Activated CD8-positive, alpha-beta T cell treated with anti-CD3 and anti-CD28 coated beads, Interleukin-2, amount 10 ng/mL, durations not matched to agents 7 days and 5 days (primary cell): Measurements from ENCODE around the gene BPGM. TPM values are rescaled to one million over a fixed set of nuclear protein-coding genes. Genes with fewer than 3 reads are reported as not detected.
"Not testable (repeated sequence)": the region's sequence is repeated elsewhere in the genome, so short reads cannot be mapped to it uniquely, and the experiment has no call there.

ENCODE experiments used
- ATAC-seq: fragments of 150-1000 bp; cut with Tn5 transposase; one replicate; pipeline ENCODE4 v1.10.0; 2021; ENCODE audit warnings: moderate library complexity
- CTCF ChIA-PET: fragments of 350-600 bp; sonication (Branson Sonifier 250); formaldehyde crosslinking; loops from one replicate; lab custom pipeline; 2021; ENCODE audit warnings: antibody characterized with exemption; lab: Charles Lee
- POLR2A ChIA-PET: fragments of 350-600 bp; sonication (Branson Sonifier 250); formaldehyde crosslinking; loops from one replicate; lab custom pipeline; 2021; ENCODE audit warnings: antibody characterized with exemption; lab: Charles Lee
- DNase-seq: peaks from one replicate; pipeline ENCODE4 v3.0.0-alpha.2; 2020
- H3K27ac Mint-ChIP-seq: one replicate; pipeline ENCODE4 v1.8.0; 2021; ENCODE audit warnings: mild to moderate bottlenecking, mixed read lengths
- H3K27me3 Mint-ChIP-seq: one replicate; pipeline ENCODE4 v1.8.0; 2021; ENCODE audit warnings: low read depth, mixed read lengths
- H3K36me3 Mint-ChIP-seq: one replicate; pipeline ENCODE4 v1.8.0; 2021; ENCODE audit warnings: low read depth, mixed read lengths
- H3K4me1 Mint-ChIP-seq: one replicate; pipeline ENCODE4 v1.8.0; 2021; ENCODE audit warnings: low read depth, mixed read lengths
- H3K4me3 Mint-ChIP-seq: one replicate; pipeline ENCODE4 v1.8.0; 2021; ENCODE audit warnings: mild to moderate bottlenecking, mixed read lengths
- H3K9me3 Mint-ChIP-seq: one replicate; pipeline ENCODE4 v1.8.0; 2022; ENCODE audit warnings: mixed read lengths; ENCODE audit not compliant: insufficient read depth
- total RNA-seq, 2 experiments: library from RNA; stranded (reverse); gene quantifications; one replicate each; pipeline ENCODE4 v1.2.3, GENCODE V29; 2021

BPGM gene
- total RNA-seq, 2 experiments from 2014 or later: 11.9 to 12.2 TPM

DNA sequence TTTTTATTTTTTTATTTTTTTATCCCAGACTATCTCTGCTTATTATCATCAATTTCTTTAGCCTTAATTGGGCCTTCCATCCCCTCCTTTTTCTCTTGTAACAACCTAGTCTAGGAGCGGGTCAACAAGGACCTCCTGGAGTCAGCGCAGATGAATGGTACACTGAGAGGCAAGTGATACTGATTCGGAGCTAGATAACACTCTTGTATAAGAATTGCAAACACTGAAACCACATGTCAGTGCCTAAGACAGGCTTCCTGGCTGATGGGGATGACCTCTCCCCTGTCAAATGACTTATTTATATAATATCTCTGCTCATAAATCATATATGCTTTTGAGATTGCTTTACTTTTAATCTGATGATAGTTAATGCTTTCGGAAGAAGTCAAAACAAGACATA lies 22.7 kb downstream of the BPGM start:
- Mint-ChIP-seq H3K9me3 (no peaks in the 10 kb centered on the region), H3K4me3 (peak overlapping the region; percentile 21), H3K27me3 (no peaks in the 10 kb centered on the region), H3K4me1 (peaks cover 21% of the 10 kb centered on the region), H3K36me3 (peaks cover 25% of the 10 kb centered on the region), H3K27ac (peak overlapping the region; percentile 41)
- CTCF ChIA-PET: interaction anchor here (0.7 to 1.7 kb wide), 6 partner anchors 9 to 36 kb away, joined by 3 to 5 read pairs (median 4); partner anchors contain the start of gene BPGM
- ATAC-seq: peak; percentile 44
- DNase-seq: no peak
- POLR2A ChIA-PET: interaction anchor here (0.9 to 2.4 kb wide), 2 partner anchors 11 to 23 kb away, joined by 3 to 14 read pairs; partner anchors contain the start of gene BPGM

DNA sequence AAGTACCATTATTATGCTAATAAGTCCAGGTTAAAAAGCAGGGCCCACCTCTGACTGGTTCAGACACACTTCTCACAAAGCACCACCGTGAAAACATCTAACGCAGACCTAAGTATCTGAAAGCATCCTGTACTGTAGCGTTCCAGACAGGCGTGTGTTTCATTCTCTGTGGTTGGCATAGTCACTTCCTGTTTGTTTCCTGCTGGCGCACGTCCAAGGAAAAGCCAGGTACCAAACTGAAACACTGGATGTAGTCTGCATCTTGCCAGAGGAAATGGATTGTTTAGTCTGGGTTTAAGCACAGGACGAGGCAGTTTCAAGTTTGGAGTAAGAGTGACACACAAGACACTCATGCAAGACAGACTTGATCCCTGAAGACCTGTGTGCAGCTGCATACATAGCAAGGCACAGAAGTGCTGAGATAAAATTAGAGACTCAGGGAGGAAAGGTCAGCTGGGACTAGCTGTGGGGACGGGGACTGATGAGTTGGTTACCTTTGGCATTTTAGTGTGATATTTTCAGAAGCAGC lies 23.3 kb downstream of the BPGM start:
- DNase-seq (peak; percentile 58), ATAC-seq (peak; percentile 88)
- Mint-ChIP-seq H3K36me3 (peaks cover 20% of the 10 kb centered on the region), H3K4me1 (peaks cover 21% of the 10 kb centered on the region), H3K27me3 (no peaks in the 10 kb centered on the region), H3K9me3 (no peaks in the 10 kb centered on the region), H3K4me3 (peak overlapping the region; percentile 19), H3K27ac (peak overlapping the region; percentile 69)
- ChIA-PET CTCF (interaction anchor here (1.1 to 1.7 kb wide), 4 partner anchors 9 to 37 kb away, joined by 4 to 5 read pairs (median 4); partner anchors contain the start of gene BPGM), POLR2A (interaction anchor here (0.7 kb wide), 1 partner anchor 55 kb away, joined by 3 read pairs; no protein-coding TSS in a partner anchor)

DNA sequence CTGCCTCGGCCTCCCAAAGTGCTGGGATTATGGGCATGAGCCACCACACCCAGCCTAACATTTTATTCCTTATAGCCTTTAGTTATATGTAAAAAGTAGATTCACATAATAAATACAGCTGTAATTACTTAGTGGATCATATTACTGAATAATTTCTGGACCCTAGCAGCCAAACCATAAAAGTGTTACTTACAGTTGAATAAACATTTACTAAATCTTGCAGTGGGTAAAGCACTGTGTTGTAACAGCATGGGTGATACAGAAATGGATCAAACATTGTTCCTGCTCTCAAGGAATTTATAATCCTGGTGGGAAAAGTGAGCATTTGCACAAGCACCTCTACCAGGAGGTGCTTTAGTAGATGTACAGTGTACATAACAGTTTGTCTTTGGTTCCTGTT lies 25.0 kb downstream of the BPGM start:
- ATAC-seq: no peak
- ChIA-PET POLR2A (no interaction called here), CTCF (interaction anchor here (0.6 to 1.3 kb wide), 2 partner anchors 24 to 38 kb away, joined by 3 read pairs; no protein-coding TSS in a partner anchor)
- Mint-ChIP-seq H3K4me3 (no peak overlapping the region), H3K9me3 (no peaks in the 10 kb centered on the region), H3K27ac (no peak overlapping the region), H3K4me1 (peaks cover 21% of the 10 kb centered on the region), H3K27me3 (no peaks in the 10 kb centered on the region), H3K36me3 (peaks cover 11% of the 10 kb centered on the region)
- DNase-seq: no peak

DNA sequence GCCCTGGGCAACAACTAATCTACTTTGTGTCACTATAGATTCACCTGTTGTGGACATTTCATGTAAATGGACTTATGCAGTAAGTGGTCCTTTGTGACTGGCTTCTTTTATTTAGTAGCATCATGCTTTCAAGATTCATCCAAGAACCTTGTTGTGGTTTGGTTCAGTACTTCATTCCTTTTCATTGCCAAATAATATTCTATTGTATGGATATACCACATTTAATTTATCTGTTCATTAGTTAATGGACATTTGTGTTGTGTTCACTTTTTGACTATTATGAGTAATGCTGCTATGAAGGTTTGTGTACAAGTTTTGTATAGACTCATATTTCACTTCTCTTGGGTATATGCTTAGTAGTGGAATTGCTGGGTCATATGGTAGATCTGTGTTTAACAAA lies 27.8 kb downstream of the BPGM start:
- Mint-ChIP-seq H3K27ac (no peak overlapping the region), H3K36me3 (peaks cover 12% of the 10 kb centered on the region), H3K27me3 (no peaks in the 10 kb centered on the region), H3K9me3 (no peaks in the 10 kb centered on the region), H3K4me1 (peaks cover 8% of the 10 kb centered on the region), H3K4me3 (no peak overlapping the region)
- ChIA-PET CTCF (no interaction called here), POLR2A (no interaction called here)
- ATAC-seq: no peak
- DNase-seq: no peak

DNA sequence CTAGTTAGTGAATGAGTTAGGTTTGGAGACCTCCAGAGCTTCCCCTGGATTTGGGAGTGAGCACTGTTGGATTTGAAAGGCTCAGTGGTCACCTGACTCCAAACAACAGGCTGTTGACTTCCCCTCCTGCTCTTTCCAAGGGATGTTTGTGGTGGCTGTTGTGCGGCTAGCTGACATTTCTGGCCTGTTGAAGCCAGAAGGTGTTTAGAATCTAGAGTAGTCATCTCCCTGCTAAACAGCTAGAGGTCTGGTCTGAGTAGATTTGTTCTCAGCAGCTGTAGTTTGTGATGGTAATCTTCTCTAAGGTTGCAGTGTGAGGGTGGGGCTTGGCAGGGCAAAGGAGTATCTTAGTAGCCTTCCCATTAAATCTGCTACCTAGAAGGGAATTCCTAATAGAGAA lies 30.1 kb downstream of the BPGM start:
- Mint-ChIP-seq H3K27me3 (no peaks in the 10 kb centered on the region), H3K27ac (no peak overlapping the region), H3K4me3 (no peak overlapping the region), H3K9me3 (no peaks in the 10 kb centered on the region), H3K36me3 (peaks cover 16% of the 10 kb centered on the region), H3K4me1 (no peaks in the 10 kb centered on the region)
- ATAC-seq (no peak), DNase-seq (no peak)
- CTCF ChIA-PET: no interaction called here
- POLR2A ChIA-PET: no interaction called here

DNA sequence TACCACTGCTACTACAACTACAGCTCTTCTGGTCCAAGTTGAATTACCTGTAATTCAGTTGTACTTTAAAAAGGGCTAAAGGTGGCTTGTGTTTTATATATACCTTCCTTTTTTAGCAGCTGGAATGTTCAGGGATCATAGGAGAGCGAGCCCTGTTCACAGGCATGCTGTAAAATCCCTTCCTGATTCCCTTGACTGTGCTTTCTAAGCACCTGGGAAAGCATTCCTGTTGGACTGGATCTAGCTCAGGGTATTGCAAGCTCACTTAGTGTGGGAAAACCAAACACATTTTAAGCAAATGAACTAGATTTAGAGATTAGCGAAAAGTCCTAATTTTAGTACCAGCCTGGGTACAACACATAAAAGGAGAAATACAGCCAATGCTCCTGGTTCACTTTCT lies 31.5 kb downstream of the BPGM start:
- H3K27ac Mint-ChIP-seq: no peak overlapping the region
- H3K4me3 Mint-ChIP-seq: no peak overlapping the region
- H3K4me1 Mint-ChIP-seq: no peaks in the 10 kb centered on the region
- DNase-seq: no peak
- H3K27me3 Mint-ChIP-seq: no peaks in the 10 kb centered on the region
- no peaks in the 10 kb centered on the region for H3K9me3 Mint-ChIP-seq
- POLR2A ChIA-PET: no interaction called here
- CTCF ChIA-PET: interaction anchor here (1.2 kb wide), 1 partner anchor 71 kb away, joined by 3 read pairs; no protein-coding TSS in a partner anchor
- ATAC-seq: no peak
- H3K36me3 Mint-ChIP-seq: peaks cover 16% of the 10 kb centered on the region

DNA sequence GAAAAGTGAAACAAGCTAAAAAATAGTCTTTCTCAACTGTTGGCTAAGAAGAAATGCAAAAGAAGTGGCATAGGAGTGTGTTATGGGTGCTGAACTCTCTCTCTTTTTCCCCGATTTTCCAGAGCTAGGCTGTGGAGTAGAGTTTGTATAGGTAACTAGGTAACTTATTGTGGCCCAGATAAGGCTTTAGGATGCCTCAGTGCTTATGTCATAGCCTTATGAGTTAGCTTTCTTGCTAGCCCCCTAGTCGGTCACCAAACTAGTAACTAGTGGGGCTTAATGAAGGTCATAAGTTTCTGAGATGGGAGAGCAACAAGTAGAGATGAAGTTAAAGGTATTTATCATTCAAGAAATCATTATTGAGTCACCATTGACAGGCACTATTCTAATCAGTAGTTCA lies 32.4 kb downstream of the BPGM start:
- CTCF ChIA-PET: no interaction called here
- no peak overlapping the region for H3K4me3 Mint-ChIP-seq
- H3K9me3 Mint-ChIP-seq: no peaks in the 10 kb centered on the region
- H3K4me1 Mint-ChIP-seq: no peaks in the 10 kb centered on the region
- POLR2A ChIA-PET: no interaction called here
- H3K27ac Mint-ChIP-seq: no peak overlapping the region
- no peak for ATAC-seq
- no peaks in the 10 kb centered on the region for H3K27me3 Mint-ChIP-seq
- H3K36me3 Mint-ChIP-seq: peaks cover 14% of the 10 kb centered on the region
- DNase-seq: no peak

DNA sequence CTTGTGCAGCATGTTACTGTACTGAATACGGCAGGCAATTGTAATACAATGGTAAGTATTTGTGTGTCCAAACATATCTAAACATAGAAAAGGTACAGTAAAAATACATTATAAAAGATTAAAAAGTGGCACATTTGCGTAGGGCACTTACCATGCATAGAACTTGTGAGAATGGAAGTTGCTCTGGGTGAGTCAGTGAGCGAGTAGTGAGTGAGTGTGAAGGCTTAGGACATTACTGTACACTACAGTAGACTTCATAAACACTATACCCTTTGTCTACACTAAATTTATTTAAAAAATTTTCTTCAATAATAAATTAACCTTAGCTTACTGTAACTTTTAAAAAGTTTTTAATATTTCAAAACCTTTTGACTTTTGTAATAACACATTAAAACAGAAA lies 37.5 kb downstream of the BPGM start:
- ChIA-PET CTCF (no interaction called here), POLR2A (no interaction called here)
- Mint-ChIP-seq H3K27ac (no peak overlapping the region), H3K4me1 (no peaks in the 10 kb centered on the region), H3K27me3 (peaks cover 2% of the 10 kb centered on the region), H3K36me3 (peaks cover 6% of the 10 kb centered on the region), H3K9me3 (no peaks in the 10 kb centered on the region), H3K4me3 (no peak overlapping the region)
- no peak for DNase-seq
- ATAC-seq: no peak

DNA sequence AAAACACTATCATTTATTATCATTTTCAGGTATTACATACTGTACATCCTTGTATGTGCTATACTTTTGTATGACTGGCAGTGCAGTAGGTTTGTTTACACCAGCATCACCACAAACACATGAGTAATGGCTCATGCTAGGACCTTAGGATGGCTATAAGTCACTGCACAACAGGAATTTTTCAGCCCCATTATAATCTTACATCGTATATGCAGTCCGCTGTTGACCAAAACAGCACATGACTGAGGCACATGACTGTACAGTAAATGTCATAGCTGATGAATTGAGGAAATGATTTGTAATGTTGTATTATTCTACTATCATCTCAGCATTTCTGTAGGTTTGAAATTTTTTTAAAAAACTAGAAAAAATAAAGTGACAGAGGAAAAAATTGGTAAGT lies 38.6 kb downstream of the BPGM start:
- no peak overlapping the region for H3K4me3 Mint-ChIP-seq
- ChIA-PET CTCF (interaction anchor here (0.7 kb wide), 1 partner anchor 52 kb away, joined by 3 read pairs; no protein-coding TSS in a partner anchor), POLR2A (no interaction called here)
- H3K27ac Mint-ChIP-seq: no peak overlapping the region
- no peaks in the 10 kb centered on the region for H3K36me3 Mint-ChIP-seq
- ATAC-seq: no peak
- H3K9me3 Mint-ChIP-seq: no peaks in the 10 kb centered on the region
- DNase-seq: no peak
- H3K4me1 Mint-ChIP-seq: peaks cover 4% of the 10 kb centered on the region
- peaks cover 2% of the 10 kb centered on the region for H3K27me3 Mint-ChIP-seq

- no peaks in the 10 kb centered on the region for H3K9me3 Mint-ChIP-seq
- ChIA-PET CTCF (interaction anchor here (1.1 to 1.7 kb wide), 3 partner anchors 10 to 255 kb away, joined by 3 to 4 read pairs (median 4); no protein-coding TSS in a partner anchor), POLR2A (no interaction called here)
- no peaks in the 10 kb centered on the region for H3K36me3 Mint-ChIP-seq
- H3K27me3 Mint-ChIP-seq: peaks cover 2% of the 10 kb centered on the region
- no peak overlapping the region for H3K27ac Mint-ChIP-seq
- no peak overlapping the region for H3K4me3 Mint-ChIP-seq
- peaks cover 11% of the 10 kb centered on the region for H3K4me1 Mint-ChIP-seq
- DNase-seq (no peak), ATAC-seq (no peak)
Observed at GRCh38 chr7:134686786-134687185, 40.1 kb downstream of the BPGM start.

DNA sequence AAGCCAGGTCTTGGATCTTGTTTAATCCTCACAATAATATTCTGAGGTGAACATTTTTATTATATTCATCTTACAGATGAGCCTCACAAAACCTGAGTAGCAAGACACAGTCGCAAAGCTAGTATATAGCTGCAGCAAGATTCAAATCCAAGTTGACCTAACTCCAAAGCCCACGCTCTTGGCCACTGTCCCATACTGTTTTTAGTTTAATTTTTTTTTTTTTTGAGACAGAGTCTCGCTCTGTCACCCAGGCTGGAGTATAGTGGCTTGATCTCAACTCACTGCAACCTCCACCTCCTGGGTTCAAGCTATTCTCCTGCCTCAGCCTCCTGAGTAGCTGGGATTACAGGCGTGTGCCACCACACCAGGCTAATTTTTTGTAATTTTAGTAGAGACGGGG lies 42.9 kb downstream of the BPGM start:
- H3K27ac Mint-ChIP-seq, POLR2A ChIA-PET, H3K27me3 Mint-ChIP-seq, H3K36me3 Mint-ChIP-seq, H3K4me3 Mint-ChIP-seq, DNase-seq, ATAC-seq, H3K9me3 Mint-ChIP-seq: not testable (repeated sequence)
- peaks cover 26% of the 10 kb centered on the region for H3K4me1 Mint-ChIP-seq
- CTCF ChIA-PET: interaction anchor here (0.9 to 1.9 kb wide), 21 partner anchors 12 to 458 kb away, joined by 3 to 10 read pairs (median 4); partner anchors contain the start of genes AGBL3, BPGM and TMEM140

GRCh38 chr7:134690016-134690415 lies 43.4 kb downstream of the BPGM start:
- H3K9me3 Mint-ChIP-seq: no peaks in the 10 kb centered on the region
- ChIA-PET POLR2A (no interaction called here), CTCF (interaction anchor here (0.8 to 1.9 kb wide), 24 partner anchors 11 to 481 kb away, joined by 3 to 10 read pairs (median 4); partner anchors contain the start of genes AGBL3, BPGM and TMEM140)
- peaks cover 26% of the 10 kb centered on the region for H3K4me1 Mint-ChIP-seq
- ATAC-seq: no peak
- H3K27me3 Mint-ChIP-seq: peaks cover 2% of the 10 kb centered on the region
- no peak for DNase-seq
- no peak overlapping the region for H3K4me3 Mint-ChIP-seq
- no peaks in the 10 kb centered on the region for H3K36me3 Mint-ChIP-seq
- no peak overlapping the region for H3K27ac Mint-ChIP-seq
